ENCODE results near the gene GRIN1.

- TF ChIP-seq CTCF (IDR thresholded peaks at IDR 0.05; ENCODE audit: control extremely low read depth in 1 of 3, insufficient read depth in 1 of 3, low read depth in 1 of 3, low read length in 3 of 3) (no peak), USF2 (IDR thresholded peaks at IDR 0.05; ENCODE audit: low read length) (no peak)
Observed at GRCh38 chr9:137111788-137112563, 27.0 kb upstream of the GRIN1 start.

Measured in H1 (cell line).